Measurements from ENCODE around the gene MACO1. TPM values are rescaled to one million over a fixed set of nuclear protein-coding genes. Genes with fewer than 3 reads are reported as not detected.

MACO1 gene
- total RNA-seq, 1 experiment from 2014 or later, result 16.3 TPM

DNA sequence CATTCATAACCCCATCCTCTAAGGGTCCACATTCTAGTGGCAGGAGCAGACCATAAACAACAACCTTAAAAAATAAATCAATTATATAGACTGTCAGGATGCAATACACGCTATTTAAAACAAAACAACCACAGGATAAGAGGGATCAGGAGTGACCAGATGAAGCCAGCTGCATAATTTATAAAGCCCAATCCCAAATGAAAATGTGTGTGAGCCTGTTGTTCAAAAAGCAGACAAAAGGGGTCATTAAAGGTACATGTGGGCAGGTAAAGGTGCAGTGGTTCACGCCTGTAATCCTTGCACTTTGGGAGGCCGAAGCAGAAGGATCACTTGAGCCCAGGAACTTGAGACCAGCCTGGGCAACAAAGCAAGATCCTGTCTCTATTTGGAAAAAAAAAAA lies 102.3 kb downstream of the MACO1 start:
- Histone ChIP-seq H3T11ph (ENCODE audit: low read length) (no peak overlapping the region), H3K27me3 (ENCODE audit: insufficient read depth, low read length) (no peaks in the 10 kb centered on the region), H3K79me1 (ENCODE audit: insufficient read depth, low read depth, low read length, poor library complexity, severe bottlenecking) (no peaks in the 10 kb centered on the region), H2BK120ac (ENCODE audit: low read depth, low read length, poor library complexity, severe bottlenecking) (no peak overlapping the region), H2BK5ac (ENCODE audit: insufficient read length, low read length) (no peak overlapping the region), H3K23ac (ENCODE audit: insufficient read length, low read depth, low read length) (no peak overlapping the region), H3K9ac (ENCODE audit: extremely low read depth, insufficient read length, low read length) (no peak overlapping the region), H4K8ac (replicated peaks; ENCODE audit: insufficient read length, low read depth, low read length) (no peak overlapping the region), H3K18ac (ENCODE audit: insufficient read length, low read depth, low read length) (no peak overlapping the region), H4K20me1 (ENCODE audit: control insufficient read depth, insufficient read depth, insufficient read length) (no peaks in the 10 kb centered on the region), H3K14ac (ENCODE audit: insufficient read depth, low read length) (no peak overlapping the region), H2BK20ac (ENCODE audit: low read depth, low read length, poor library complexity, severe bottlenecking) (no peak overlapping the region), H4K5ac (ENCODE audit: insufficient read length, low read depth, low read length) (no peak overlapping the region), H4K91ac (ENCODE audit: insufficient read length, low read depth, low read length) (no peak overlapping the region), H3K9me3 (ENCODE audit: control insufficient read depth, low read depth, low read length) (no peaks in the 10 kb centered on the region), H3K79me2 (ENCODE audit: insufficient read depth, low read length) (no peaks in the 10 kb centered on the region), H3K56ac (ENCODE audit: insufficient read length, low read depth, low read length) (no peak overlapping the region), H2BK15ac (ENCODE audit: low read depth, low read length) (no peak overlapping the region), H3K4me1 (ENCODE audit: insufficient read depth, low read length) (no peaks in the 10 kb centered on the region; the same call in 1 of the 2 replicates), H3K4me2 (ENCODE audit: insufficient read depth, insufficient read length, low read length) (no peak overlapping the region), H3K27ac (ENCODE audit: insufficient read length, low read depth, low read length) (no peak overlapping the region), H2AK5ac (ENCODE audit: insufficient read length, low read length) (no peak overlapping the region), H2BK12ac (ENCODE audit: insufficient read length, low read depth, low read length) (no peak overlapping the region), H3K23me2 (ENCODE audit: insufficient read length, low read depth, low read length, poor library complexity, severe bottlenecking) (no peaks in the 10 kb centered on the region), H3K4ac (ENCODE audit: low read depth, low read length) (no peak overlapping the region), H2AFZ (ENCODE audit: low read length) (no peak overlapping the region)
- no peak overlapping the region for H3K27ac Mint-ChIP-seq
- peaks cover 14 to 15% of the 10 kb centered on the region in 2 experiments for H3K4me1 Mint-ChIP-seq
- no CpG with 5 or more reads among the region's 3 CpGs for WGBS (ENCODE audit: extremely low coverage, insufficient read length, low lambda C conversion rate)
- no peaks in the 10 kb centered on the region for H3K36me3 Mint-ChIP-seq (ENCODE audit: insufficient read depth in 1 of 3, low read depth in 3 of 3)
- H3K27me3 Mint-ChIP-seq (ENCODE audit: low read depth), result peaks cover 6% of the 10 kb centered on the region; the same call in 1 of the 2 replicates
- H3K4me3 Mint-ChIP-seq, result no peak overlapping the region
- no peak for DNase-seq
- H3K9me3 Mint-ChIP-seq, result peaks cover 2 to 4% of the 10 kb centered on the region in 2 experiments; a peak in 2 of 5 replicates
- no peak for TF ChIP-seq CTCF (conservative IDR thresholded peaks at IDR 0.05)
